ENCODE results near the gene APOB. TPM values are rescaled to one million over a fixed set of nuclear protein-coding genes. Genes with fewer than 3 reads are reported as not detected.

The APOB gene
- total and polyA plus RNA-seq, 2 of the 13 experiments (the other 11 are each of a cell fraction or from before 2014, with no cell fraction given) = 1,569 to 2,515 TPM

- peak; percentile 19; the same call in 1 of the 2 replicates for TF ChIP-seq E2F2 (CRISPR knock-in tag; IDR thresholded peaks at IDR 0.05; ENCODE audit: borderline replicate concordance)
- no peak for TF ChIP-seq MAZ (IDR thresholded peaks at IDR 0.05; ENCODE audit: borderline replicate concordance, low read depth, low read length)
- 0 out of 2 replicates have a peak, but pooled peaks have one; percentile 25 for TF ChIP-seq MAZ (CRISPR knock-in tag; IDR thresholded peaks at IDR 0.05; ENCODE audit: low read depth)
- peak; percentile 63; the same call in 1 of the 2 replicates for TF ChIP-seq ZNF160 (CRISPR knock-in tag; IDR thresholded peaks at IDR 0.05)
- TF ChIP-seq, protein P1, sequence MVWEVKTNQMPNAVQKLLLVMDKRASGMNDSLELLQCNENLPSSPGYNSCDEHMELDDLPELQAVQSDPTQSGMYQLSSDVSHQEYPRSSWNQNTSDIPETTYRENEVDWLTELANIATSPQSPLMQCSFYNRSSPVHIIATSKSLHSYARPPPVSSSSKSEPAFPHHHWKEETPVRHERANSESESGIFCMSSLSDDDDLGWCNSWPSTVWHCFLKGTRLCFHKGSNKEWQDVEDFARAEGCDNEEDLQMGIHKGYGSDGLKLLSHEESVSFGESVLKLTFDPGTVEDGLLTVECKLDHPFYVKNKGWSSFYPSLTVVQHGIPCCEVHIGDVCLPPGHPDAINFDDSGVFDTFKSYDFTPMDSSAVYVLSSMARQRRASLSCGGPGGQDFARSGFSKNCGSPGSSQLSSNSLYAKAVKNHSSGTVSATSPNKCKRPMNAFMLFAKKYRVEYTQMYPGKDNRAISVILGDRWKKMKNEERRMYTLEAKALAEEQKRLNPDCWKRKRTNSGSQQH (CRISPR knock-in tag; IDR thresholded peaks at IDR 0.05; ENCODE audit: low read depth) = 0 out of 2 replicates have a peak, but pooled peaks have one; percentile 22
- TF ChIP-seq TP53 (CRISPR knock-in tag; conservative IDR thresholded peaks at IDR 0.05) = no peak
- TF ChIP-seq POLR2AphosphoS2 (IDR thresholded peaks at IDR 0.05; ENCODE audit: low read depth, low read length) = peak; percentile 97
- peak; percentile 95 for TF ChIP-seq SALL1 (CRISPR knock-in tag; IDR thresholded peaks at IDR 0.05)
- peak; percentile 48; the same call in 1 of the 2 replicates for TF ChIP-seq SNAI1 (CRISPR knock-in tag; IDR thresholded peaks at IDR 0.05; ENCODE audit: borderline replicate concordance)
- 0 out of 2 replicates have a peak, but pooled peaks have one; percentile 6 for TF ChIP-seq GATA4 (IDR thresholded peaks at IDR 0.05; ENCODE audit: borderline replicate concordance, low read depth)
- 0 out of 2 replicates have a peak, but pooled peaks have one; percentile 49 for TF ChIP-seq KLF6 (CRISPR knock-in tag; IDR thresholded peaks at IDR 0.05)
- TF ChIP-seq ZNF256 (CRISPR knock-in tag; conservative IDR thresholded peaks at IDR 0.05) = peak; percentile 47; the same call in 1 of the 2 replicates
- no peak for TF ChIP-seq SOX6 (IDR thresholded peaks at IDR 0.05)
- peak; percentile 10; the same call in 1 of the 2 replicates for TF ChIP-seq SOX6 (CRISPR knock-in tag; IDR thresholded peaks at IDR 0.05)
- peak; percentile 70; the same call in 1 of the 2 replicates for TF ChIP-seq AFF4 (CRISPR knock-in tag; IDR thresholded peaks at IDR 0.05)
- no peak for TF ChIP-seq SOX13 (IDR thresholded peaks at IDR 0.05)
- peak in 1 of 2 experiments; percentile 97; a peak in 2 of 4 replicates for TF ChIP-seq SOX13 (CRISPR knock-in tag; conservative IDR thresholded peaks at IDR 0.05 in 1 of 2, IDR thresholded peaks at IDR 0.05 in 1 of 2)
- TF ChIP-seq MBD4 (IDR thresholded peaks at IDR 0.05; ENCODE audit: borderline replicate concordance, low read length) = peak; percentile 92
- TF ChIP-seq, protein P2, sequence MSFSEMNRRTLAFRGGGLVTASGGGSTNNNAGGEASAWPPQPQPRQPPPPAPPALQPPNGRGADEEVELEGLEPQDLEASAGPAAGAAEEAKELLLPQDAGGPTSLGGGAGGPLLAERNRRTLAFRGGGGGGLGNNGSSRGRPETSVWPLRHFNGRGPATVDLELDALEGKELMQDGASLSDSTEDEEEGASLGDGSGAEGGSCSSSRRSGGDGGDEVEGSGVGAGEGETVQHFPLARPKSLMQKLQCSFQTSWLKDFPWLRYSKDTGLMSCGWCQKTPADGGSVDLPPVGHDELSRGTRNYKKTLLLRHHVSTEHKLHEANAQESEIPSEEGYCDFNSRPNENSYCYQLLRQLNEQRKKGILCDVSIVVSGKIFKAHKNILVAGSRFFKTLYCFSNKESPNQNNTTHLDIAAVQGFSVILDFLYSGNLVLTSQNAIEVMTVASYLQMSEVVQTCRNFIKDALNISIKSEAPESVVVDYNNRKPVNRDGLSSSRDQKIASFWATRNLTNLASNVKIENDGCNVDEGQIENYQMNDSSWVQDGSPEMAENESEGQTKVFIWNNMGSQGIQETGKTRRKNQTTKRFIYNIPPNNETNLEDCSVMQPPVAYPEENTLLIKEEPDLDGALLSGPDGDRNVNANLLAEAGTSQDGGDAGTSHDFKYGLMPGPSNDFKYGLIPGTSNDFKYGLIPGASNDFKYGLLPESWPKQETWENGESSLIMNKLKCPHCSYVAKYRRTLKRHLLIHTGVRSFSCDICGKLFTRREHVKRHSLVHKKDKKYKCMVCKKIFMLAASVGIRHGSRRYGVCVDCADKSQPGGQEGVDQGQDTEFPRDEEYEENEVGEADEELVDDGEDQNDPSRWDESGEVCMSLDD (CRISPR knock-in tag; IDR thresholded peaks at IDR 0.05; ENCODE audit: borderline replicate concordance) = 0 out of 2 replicates have a peak, but pooled peaks have one; percentile 23
- peak; percentile 93 for TF ChIP-seq NCOA5 (CRISPR knock-in tag; IDR thresholded peaks at IDR 0.05)
Measured at GRCh38 chr2:20999906-21000645, 43.8 kb downstream of the APOB start (continued).

All from HepG2 (cell line).